Endodermal cell (in vitro differentiated cells): ENCODE data around the gene TMIGD3. TPM values are rescaled to one million over a fixed set of nuclear protein-coding genes. Genes with fewer than 3 reads are reported as not detected.
A peak's percentile ranks its signal among the peaks of the same experiment; 100 is the strongest.

Experiments used
- DNase-seq: peaks from one replicate; pipeline ENCODE4 v3.0.0-alpha.2; 2017
- H3K27ac ChIP-seq: 2 replicates; pipeline ENCODE4 v1.5.1; 2013; ENCODE audit warnings: mild to moderate bottlenecking, low read depth, low read length, moderate library complexity
- H3K27me3 ChIP-seq: 2 replicates; pipeline ENCODE4 v1.6.1; 2013; ENCODE audit warnings: mild to moderate bottlenecking, low read length, moderate library complexity; ENCODE audit not compliant: insufficient read depth, control insufficient read depth, poor library complexity, severe bottlenecking
- H3K36me3 ChIP-seq: 2 replicates; pipeline ENCODE4 v1.7.0; 2013; ENCODE audit warnings: mild to moderate bottlenecking, low read length, moderate library complexity; ENCODE audit not compliant: control insufficient read depth, insufficient read depth
- H3K4me1 ChIP-seq: one replicate; pipeline ENCODE4 v1.7.0; 2013; ENCODE audit warnings: low read length; ENCODE audit not compliant: control insufficient read depth, insufficient read depth
- H3K4me3 ChIP-seq: 2 replicates; pipeline ENCODE4 v1.5.1; 2013; ENCODE audit warnings: mild to moderate bottlenecking, low read length, moderate library complexity
- H3K9ac ChIP-seq: 2 replicates; pipeline ENCODE4 v1.6.1; 2013; ENCODE audit warnings: mild to moderate bottlenecking, low read length, moderate library complexity; ENCODE audit not compliant: poor library complexity, severe bottlenecking; ENCODE audit errors: extremely low read depth
- H3K9me3 ChIP-seq: 2 replicates; pipeline ENCODE4 v1.6.1; 2013; ENCODE audit warnings: mild to moderate bottlenecking, low read length, moderate library complexity; ENCODE audit not compliant: control insufficient read depth
- H3K27ac Mint-ChIP-seq: 2 replicates; pipeline ENCODE4 v1.8.0; 2020; ENCODE audit warnings: mixed read lengths
- H3K27me3 Mint-ChIP-seq: 2 replicates; pipeline ENCODE4 v1.8.0; 2021; ENCODE audit warnings: mild to moderate bottlenecking, mixed read lengths; ENCODE audit not compliant: insufficient read depth
- H3K36me3 Mint-ChIP-seq: 2 replicates; pipeline ENCODE4 v1.8.0; 2020; ENCODE audit warnings: low read depth, mixed read lengths
- H3K4me1 Mint-ChIP-seq: 2 replicates; pipeline ENCODE4 v1.8.0; 2020; ENCODE audit warnings: mixed read lengths
- H3K4me3 Mint-ChIP-seq: 2 replicates; pipeline ENCODE4 v1.8.0; 2020; ENCODE audit warnings: mild to moderate bottlenecking, moderate library complexity, mixed read lengths
- H3K9me3 Mint-ChIP-seq: 2 replicates; pipeline ENCODE4 v1.8.0; 2020; ENCODE audit warnings: mild to moderate bottlenecking, mixed read lengths
- CTCF ChIP-seq: fragments of 200-600 bp; sonication (generic); conservative IDR thresholded peaks from 2 replicates; pipeline ENCODE4 v1.5.0; 2021; ENCODE audit warnings: antibody characterized with exemption, mild to moderate bottlenecking
- WGBS, 2 experiments: methylation state at CpG; one replicate each; pipeline versions ENCODE4 v1.1.5 to v1.1.7; 2013; ENCODE audit warnings: missing lambda C conversion rate in 2 of 2, mixed read lengths in 1 of 2; ENCODE audit not compliant: insufficient coverage in 1 of 2, insufficient read length in 1 of 2; 5-methylcytosine and 5-hydroxymethylcytosine counted together
- total RNA-seq, 2 donors: library from RNA; stranded (reverse); fragmentation: NEBNext Ultra II Directional in 1 of 2; extraction: Animal tissue kit (Norgen Biotek cat#: 25700) in 1 of 2; gene quantifications; 2 replicates in 1 of 2; 3 replicates in 1 of 2; pipeline ENCODE4 v1.2.1, GENCODE V29; 2021

TMIGD3 gene
- total RNA-seq, 2 donors from 2014 or later: not detected

- Histone ChIP-seq H3K36me3 (peaks cover 59% of the 10 kb centered on the region), H3K4me1 (peaks cover 2% of the 10 kb centered on the region), H3K9me3 (no peaks in the 10 kb centered on the region), H3K9ac (no peak overlapping the region), H3K27me3 (no peaks in the 10 kb centered on the region), H3K4me3 (peak overlapping the region; percentile 99), H3K27ac (no peak overlapping the region)
- H3K36me3 Mint-ChIP-seq: peaks cover 48% of the 10 kb centered on the region
- peak overlapping the region; percentile 99 for H3K4me3 Mint-ChIP-seq
- no peak for DNase-seq
- peaks cover 35% of the 10 kb centered on the region for H3K4me1 Mint-ChIP-seq
- peak overlapping the region; percentile 79 for H3K27ac Mint-ChIP-seq
- no peaks in the 10 kb centered on the region for H3K27me3 Mint-ChIP-seq
- H3K9me3 Mint-ChIP-seq: no peaks in the 10 kb centered on the region
- no peak for TF ChIP-seq CTCF
- WGBS, 2 experiments: 83 to 91% methylated on average over 3 to 4 of the region's 4 CpGs
These were observed 56.9 kb downstream of the TMIGD3 start for GRCh38 chr1:111446546-111446945.

- Mint-ChIP-seq H3K4me3 (no peak overlapping the region), H3K9me3 (no peaks in the 10 kb centered on the region), H3K4me1 (peaks cover 34% of the 10 kb centered on the region), H3K27ac (no peak overlapping the region), H3K36me3 (peaks cover 62% of the 10 kb centered on the region), H3K27me3 (no peaks in the 10 kb centered on the region)
- H3K9ac ChIP-seq: no peak overlapping the region
- no peak for TF ChIP-seq CTCF
- no peak overlapping the region for H3K27ac ChIP-seq
- H3K4me3 ChIP-seq: no peak overlapping the region
- DNase-seq: no peak
- 92 to 93% methylated on average over 3 of the region's 3 CpGs for WGBS, 2 experiments
- H3K36me3 ChIP-seq: peaks cover 75% of the 10 kb centered on the region
- H3K4me1 ChIP-seq: peaks cover 2% of the 10 kb centered on the region
- H3K27me3 ChIP-seq: no peaks in the 10 kb centered on the region
- H3K9me3 ChIP-seq: no peaks in the 10 kb centered on the region
These were observed 59.4 kb downstream of the TMIGD3 start for GRCh38 chr1:111444031-111444430.

- Histone ChIP-seq H3K9ac (no peak overlapping the region), H3K4me3 (no peak overlapping the region), H3K9me3 (no peaks in the 10 kb centered on the region), H3K27ac (no peak overlapping the region), H3K4me1 (peaks cover 2% of the 10 kb centered on the region), H3K36me3 (peaks cover 91% of the 10 kb centered on the region), H3K27me3 (no peaks in the 10 kb centered on the region)
- 93 to 98% methylated on average over 2 to 4 of the region's 4 CpGs for WGBS, 2 experiments
- no peak for DNase-seq
- H3K9me3 Mint-ChIP-seq: no peaks in the 10 kb centered on the region
- H3K27ac Mint-ChIP-seq: no peak overlapping the region
- H3K27me3 Mint-ChIP-seq: no peaks in the 10 kb centered on the region
- no peak for TF ChIP-seq CTCF
- no peak overlapping the region for H3K4me3 Mint-ChIP-seq
- H3K4me1 Mint-ChIP-seq: peaks cover 24% of the 10 kb centered on the region
- peaks cover 71% of the 10 kb centered on the region for H3K36me3 Mint-ChIP-seq
These were observed 61.0 kb downstream of the TMIGD3 start for GRCh38 chr1:111442457-111442856.
